ENCODE data around the gene SLC33A1.

GRCh38 chr3:155891321-155891720 is 37.1 kb upstream of the SLC33A1 start:
- TF ChIP-seq CTCF (IDR thresholded peaks at IDR 0.05): no peak
- TF ChIP-seq POLR2AphosphoS5 (IDR thresholded peaks at IDR 0.05): no peak

Data from upper lobe of left lung (tissue), 4 donors.